Uterus (tissue), 4 donors: Measurements from ENCODE around the gene TMEM178A. TPM values are rescaled to one million over a fixed set of nuclear protein-coding genes. Genes with fewer than 3 reads are reported as not detected.

ENCODE experiments used
- DNase-seq, 2 donors: peaks; one replicate each; pipeline ENCODE4 v3.0.0-alpha.2; 2019 to 2020
- H3K27ac ChIP-seq, 2 donors: fragments of 200-600 bp; sonication (generic); 1 replicate in 1 of 2; 2 replicates in 1 of 2; pipeline ENCODE4 v1.5.1; 2016 to 2018
- H3K27me3 ChIP-seq, 2 donors: fragments of 200-600 bp; sonication (generic); one replicate each; pipeline ENCODE4 v1.5.1; 2018 to 2019; ENCODE audit warnings: control low read depth in 1 of 2
- H3K36me3 ChIP-seq, 2 donors: fragments of 200-600 bp; sonication (generic); one replicate each; pipeline ENCODE4 v1.5.1; 2019; ENCODE audit warnings: control low read depth in 1 of 2
- H3K4me1 ChIP-seq, 2 donors: fragments of 200-600 bp; sonication (generic); one replicate each; pipeline ENCODE4 v1.5.1; 2018 to 2019; ENCODE audit warnings: control low read depth in 1 of 2
- H3K4me3 ChIP-seq, 2 donors: fragments of 200-600 bp; sonication (generic); 1 replicate in 1 of 2; 2 replicates in 1 of 2; pipeline ENCODE4 v1.5.1; 2018 to 2019; ENCODE audit warnings: mild to moderate bottlenecking in 1 of 2
- H3K9me3 ChIP-seq, 2 donors: fragments of 200-600 bp; sonication (generic); one replicate each; pipeline ENCODE4 v1.5.1; 2019; ENCODE audit warnings: control low read depth in 1 of 2
- CTCF ChIP-seq, 4 experiments: fragments of 200-600 bp in 2 of 4; fragments of 450-650 bp in 2 of 4; sonication (generic) in 2 of 4; IDR thresholded peaks; one replicate each; pipeline ENCODE4 v1.5.1; 2016 to 2019; ENCODE audit warnings: antibody characterized with exemption in 4 of 4, mild to moderate bottlenecking in 2 of 4, moderate library complexity in 1 of 4
- POLR2A ChIP-seq, 2 donors: fragments of 450-650 bp; IDR thresholded peaks; one replicate each; pipeline ENCODE4 v1.6.1; 2016; ENCODE audit warnings: antibody characterized with exemption in 2 of 2, mild to moderate bottlenecking in 1 of 2, moderate library complexity in 1 of 2
- intact Hi-C: fragments of 100-400 bp; cut with DNase I; formaldehyde crosslinking; loops from one replicate; pipeline ENCODE4 v1.15.1; 2023; ENCODE audit warnings: low total_unique reads
- total RNA-seq, 4 donors: library from RNA; depleted of rRNA in 3 of 4; stranded (reverse); fragments of >200 nt in 3 of 4; gene quantifications; one replicate each; pipeline versions ENCODE4 v1.1.0 to v1.2.4, GENCODE V29; 2014 to 2023
- donor health status: DM: yes; HTN: yes; CAD: no.

The TMEM178A gene
- total RNA-seq, 4 donors from 2014 or later, result 3.1 to 3.9 TPM; not detected in 2

- Histone ChIP-seq H3K9me3 (no peaks in the 10 kb centered on the region), H3K4me3 (no peak overlapping the region), H3K27ac (no peak overlapping the region), H3K4me1 (no peaks in the 10 kb centered on the region), H3K36me3 (no peaks in the 10 kb centered on the region), H3K27me3 (no peaks in the 10 kb centered on the region)
- intact Hi-C loops, result no loop called here
- DNase-seq, result no peak
- TF ChIP-seq POLR2A (IDR thresholded peaks at IDR 0.05), result no peak
- TF ChIP-seq CTCF (IDR thresholded peaks at IDR 0.05), result no peak
Observed at GRCh38 chr2:39739386-39739785, 73.7 kb downstream of the TMEM178A start.

DNA sequence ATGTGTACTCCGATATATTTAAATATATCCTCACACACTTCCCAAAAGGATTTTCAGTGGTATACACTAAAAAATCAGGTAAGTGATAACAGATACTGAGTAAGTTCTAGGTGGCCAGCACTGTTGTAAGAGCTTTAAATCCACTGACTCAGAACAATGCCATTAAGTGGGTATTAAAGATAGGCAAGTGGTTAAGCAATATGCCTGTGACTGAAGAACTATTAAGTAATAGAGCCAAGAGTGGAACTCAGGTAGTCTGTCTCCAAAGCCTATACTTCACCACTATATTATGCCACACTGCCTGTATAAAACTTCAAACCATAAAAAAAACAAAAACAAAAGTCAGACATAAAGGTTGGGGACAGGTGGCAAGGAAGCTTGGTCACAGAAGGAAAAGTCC, 76.2 kb downstream of the TMEM178A start:
- intact Hi-C loops, result no loop called here
- H3K27ac ChIP-seq, result no peak overlapping the region
- no peak overlapping the region for H3K4me3 ChIP-seq
- TF ChIP-seq CTCF (IDR thresholded peaks at IDR 0.05) (no peak), POLR2A (IDR thresholded peaks at IDR 0.05) (no peak)
- H3K36me3 ChIP-seq, result no peaks in the 10 kb centered on the region
- no peaks in the 10 kb centered on the region for H3K27me3 ChIP-seq
- DNase-seq, result no peak
- H3K9me3 ChIP-seq, result no peaks in the 10 kb centered on the region
- H3K4me1 ChIP-seq, result no peaks in the 10 kb centered on the region

DNA sequence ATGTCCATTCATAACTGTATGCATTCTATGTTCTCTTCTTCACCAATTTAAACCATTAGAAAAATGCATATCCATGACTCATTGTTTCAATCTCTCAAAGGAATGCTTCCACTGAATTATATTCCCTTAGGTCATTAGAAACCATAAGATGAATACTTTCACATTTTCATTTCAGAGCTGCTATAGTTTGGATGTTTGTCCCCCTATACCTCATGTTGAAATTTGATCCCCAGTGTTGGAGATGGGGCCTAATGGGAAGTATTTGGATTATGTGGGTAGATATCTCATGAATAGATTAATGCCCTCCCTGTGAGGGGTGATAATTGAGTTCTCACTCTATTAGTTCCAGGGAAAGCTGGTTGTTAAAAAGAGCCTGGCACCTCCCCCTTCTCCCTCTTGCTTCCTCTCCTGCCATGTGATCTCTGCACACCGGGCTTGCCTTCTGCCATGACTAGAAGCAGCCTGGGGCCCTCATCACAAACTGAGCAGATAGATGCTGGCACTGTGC, 77.6 kb downstream of the TMEM178A start:
- Histone ChIP-seq H3K9me3 (no peaks in the 10 kb centered on the region), H3K4me3 (no peak overlapping the region), H3K4me1 (no peaks in the 10 kb centered on the region), H3K36me3 (no peaks in the 10 kb centered on the region), H3K27ac (no peak overlapping the region), H3K27me3 (no peaks in the 10 kb centered on the region)
- TF ChIP-seq POLR2A (IDR thresholded peaks at IDR 0.05) (no peak), CTCF (IDR thresholded peaks at IDR 0.05) (no peak)
- intact Hi-C loops, result no loop called here
- DNase-seq, result no peak

- H3K27ac ChIP-seq, result no peak overlapping the region
- no peaks in the 10 kb centered on the region for H3K9me3 ChIP-seq
- no peak for DNase-seq
- no peaks in the 10 kb centered on the region for H3K4me1 ChIP-seq
- H3K36me3 ChIP-seq, result peaks cover 0 to 3% of the 10 kb centered on the region in 2 donors
- no peaks in the 10 kb centered on the region for H3K27me3 ChIP-seq
- TF ChIP-seq POLR2A (IDR thresholded peaks at IDR 0.05) (no peak), CTCF (IDR thresholded peaks at IDR 0.05) (no peak)
- no peak overlapping the region for H3K4me3 ChIP-seq
- intact Hi-C loops, result no loop called here
Observed at GRCh38 chr2:39755466-39755865, 89.7 kb downstream of the TMEM178A start.

DNA sequence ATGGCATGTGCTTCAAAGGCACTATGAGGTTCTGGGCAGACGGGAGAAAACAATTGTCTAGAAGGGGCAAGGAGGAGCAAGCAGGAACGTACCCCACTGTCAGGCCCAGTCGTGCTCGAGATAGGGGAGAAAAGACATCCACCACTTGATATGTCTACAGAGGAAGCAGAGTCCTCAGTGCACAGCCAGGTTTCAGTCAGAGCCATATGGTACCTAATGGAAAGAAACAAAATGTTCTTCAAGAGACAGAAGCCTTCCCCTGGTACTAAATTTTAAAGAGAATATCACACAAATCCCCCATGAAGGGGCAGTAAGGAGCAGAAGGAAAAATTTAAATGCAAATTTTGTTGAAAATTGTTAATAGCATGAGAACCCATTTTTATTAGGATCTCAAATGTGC, 91.4 kb downstream of the TMEM178A start:
- Histone ChIP-seq H3K27me3 (no peaks in the 10 kb centered on the region), H3K27ac (no peak overlapping the region), H3K9me3 (no peaks in the 10 kb centered on the region), H3K4me1 (no peaks in the 10 kb centered on the region), H3K36me3 (peaks cover 0 to 3% of the 10 kb centered on the region in 2 donors), H3K4me3 (no peak overlapping the region)
- TF ChIP-seq CTCF (IDR thresholded peaks at IDR 0.05) (no peak), POLR2A (IDR thresholded peaks at IDR 0.05) (no peak)
- no peak for DNase-seq
- intact Hi-C loops, result no loop called here
